ENCODE measurements around the gene RBM5.

The RBM5 gene

GRCh38 chr3:50117120-50117519, 28.4 kb downstream of the RBM5 start:
- Histone ChIP-seq H3K36me3 (ENCODE audit: insufficient read depth) (no peaks in the 10 kb centered on the region; the same call in 1 of the 2 replicates), H3K4me2 (no peak overlapping the region), H3K27me3 (ENCODE audit: insufficient read depth, low read depth) (no peaks in the 10 kb centered on the region), H3K4me1 (ENCODE audit: low read depth, poor library complexity, severe bottlenecking) (no peaks in the 10 kb centered on the region), H2AFZ (ENCODE audit: low read depth) (no peak overlapping the region), H3K9ac (no peak overlapping the region), H3K27ac (no peak overlapping the region), H3K4me3 (IDR thresholded peaks at IDR 0.05; ENCODE audit: insufficient read depth, low read depth, low read length) (no peak overlapping the region), H4K20me1 (ENCODE audit: insufficient read depth) (no peaks in the 10 kb centered on the region), H3K79me2 (ENCODE audit: insufficient read depth, low read depth) (no peaks in the 10 kb centered on the region)
- no peak for TF ChIP-seq CTCF (conservative IDR thresholded peaks at IDR 0.05; ENCODE audit: low read depth, low read length)

GRCh38 chr3:50118237-50118636, 29.5 kb downstream of the RBM5 start:
- Histone ChIP-seq H3K4me3 (IDR thresholded peaks at IDR 0.05; ENCODE audit: insufficient read depth, low read depth, low read length) (no peak overlapping the region), H3K27me3 (ENCODE audit: insufficient read depth, low read depth) (no peaks in the 10 kb centered on the region), H3K79me2 (ENCODE audit: insufficient read depth, low read depth) (no peaks in the 10 kb centered on the region), H3K9ac (no peak overlapping the region), H2AFZ (ENCODE audit: low read depth) (no peak overlapping the region), H3K36me3 (ENCODE audit: insufficient read depth) (no peaks in the 10 kb centered on the region; the same call in 1 of the 2 replicates), H3K4me1 (ENCODE audit: low read depth, poor library complexity, severe bottlenecking) (no peaks in the 10 kb centered on the region), H4K20me1 (ENCODE audit: insufficient read depth) (no peaks in the 10 kb centered on the region), H3K4me2 (no peak overlapping the region), H3K27ac (no peak overlapping the region)
- no peak for TF ChIP-seq CTCF (conservative IDR thresholded peaks at IDR 0.05; ENCODE audit: low read depth, low read length)

GRCh38 chr3:50119786-50120185, 31.1 kb downstream of the RBM5 start:
- Histone ChIP-seq H3K4me1 (ENCODE audit: low read depth, poor library complexity, severe bottlenecking) (no peaks in the 10 kb centered on the region), H2AFZ (ENCODE audit: low read depth) (no peak overlapping the region), H3K9ac (no peak overlapping the region), H3K36me3 (ENCODE audit: insufficient read depth) (no peaks in the 10 kb centered on the region), H3K27me3 (ENCODE audit: insufficient read depth, low read depth) (no peaks in the 10 kb centered on the region), H3K4me2 (no peak overlapping the region), H4K20me1 (ENCODE audit: insufficient read depth) (no peaks in the 10 kb centered on the region), H3K27ac (no peak overlapping the region), H3K79me2 (ENCODE audit: insufficient read depth, low read depth) (no peaks in the 10 kb centered on the region), H3K4me3 (IDR thresholded peaks at IDR 0.05; ENCODE audit: insufficient read depth, low read depth, low read length) (no peak overlapping the region)
- TF ChIP-seq CTCF (conservative IDR thresholded peaks at IDR 0.05; ENCODE audit: low read depth, low read length) = no peak

GRCh38 chr3:50120364-50121071, 31.8 kb downstream of the RBM5 start:
- H3K4me3 ChIP-seq (IDR thresholded peaks at IDR 0.05; ENCODE audit: insufficient read depth, low read depth, low read length) = no peak overlapping the region
- no peak overlapping the region for H3K4me2 ChIP-seq
- H3K9ac ChIP-seq = no peak overlapping the region
- no peak overlapping the region for H2AFZ ChIP-seq (ENCODE audit: low read depth)
- no peaks in the 10 kb centered on the region for H3K4me1 ChIP-seq (ENCODE audit: low read depth, poor library complexity, severe bottlenecking)
- no peaks in the 10 kb centered on the region for H3K79me2 ChIP-seq (ENCODE audit: insufficient read depth, low read depth)
- H3K27ac ChIP-seq = no peak overlapping the region
- no peak for TF ChIP-seq CTCF (conservative IDR thresholded peaks at IDR 0.05; ENCODE audit: low read depth, low read length)
- no peaks in the 10 kb centered on the region for H3K36me3 ChIP-seq (ENCODE audit: insufficient read depth)
- H4K20me1 ChIP-seq (ENCODE audit: insufficient read depth) = no peaks in the 10 kb centered on the region
- H3K27me3 ChIP-seq (ENCODE audit: insufficient read depth, low read depth) = no peaks in the 10 kb centered on the region

All from KMS-11 (cell line).